ENCODE results near the gene KRT72.

The KRT72 gene

DNA sequence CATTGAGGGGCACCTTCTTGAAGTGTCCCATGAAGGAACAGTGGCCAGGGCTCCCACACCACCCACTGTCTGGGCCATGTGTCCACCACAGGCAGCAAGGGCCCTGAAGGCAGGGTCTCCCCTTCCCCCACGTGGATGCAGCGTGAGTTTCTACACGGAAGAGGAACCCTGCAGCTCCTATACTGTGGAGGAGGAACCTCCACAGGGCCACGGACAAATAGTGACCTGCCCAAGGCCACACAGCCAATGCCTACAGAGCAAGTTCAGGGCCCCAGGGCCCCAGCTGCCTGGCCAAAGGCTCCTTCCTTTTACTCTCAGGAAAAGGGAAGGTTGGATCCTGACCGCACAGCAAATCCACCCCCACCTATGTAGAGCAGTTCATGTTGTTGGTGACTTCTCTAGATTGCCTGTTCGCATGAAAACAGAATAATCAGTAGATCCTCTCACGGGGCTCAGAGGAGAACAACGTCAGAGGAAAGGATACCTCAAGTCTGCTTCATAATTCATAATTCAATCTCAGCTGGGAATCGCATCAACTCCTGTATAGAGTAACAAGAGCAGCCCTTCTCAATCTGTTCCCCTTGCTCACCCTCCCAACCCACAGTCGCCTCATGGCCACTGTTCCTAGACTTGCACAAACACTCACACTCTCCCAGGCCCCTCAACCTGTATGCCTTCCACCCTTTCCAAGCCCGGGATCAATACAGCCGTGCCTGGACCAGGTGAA lies 28.2 kb upstream of the KRT72 start:
- DNase-seq = no peak

DNA sequence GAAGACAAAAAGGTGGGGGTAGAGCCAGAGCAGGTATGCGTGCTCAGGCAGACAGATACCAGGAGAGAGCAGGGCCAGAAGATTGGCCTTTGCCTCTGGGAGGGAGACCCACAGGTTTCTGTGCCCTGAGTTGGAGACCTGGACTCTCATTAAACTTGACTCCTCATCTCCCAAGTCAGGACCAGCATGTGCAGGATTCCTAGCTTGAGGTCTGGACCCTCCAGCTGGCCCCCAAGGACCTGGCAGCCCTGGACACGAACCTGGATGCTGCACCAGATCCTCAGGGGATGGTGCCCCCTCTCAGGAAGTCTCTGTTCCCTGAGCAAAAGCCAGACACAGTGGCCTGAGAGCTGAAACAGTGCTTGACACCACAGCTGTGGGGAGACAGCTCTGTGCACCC lies 27.6 kb upstream of the KRT72 start:
- DNase-seq = no peak

DNA sequence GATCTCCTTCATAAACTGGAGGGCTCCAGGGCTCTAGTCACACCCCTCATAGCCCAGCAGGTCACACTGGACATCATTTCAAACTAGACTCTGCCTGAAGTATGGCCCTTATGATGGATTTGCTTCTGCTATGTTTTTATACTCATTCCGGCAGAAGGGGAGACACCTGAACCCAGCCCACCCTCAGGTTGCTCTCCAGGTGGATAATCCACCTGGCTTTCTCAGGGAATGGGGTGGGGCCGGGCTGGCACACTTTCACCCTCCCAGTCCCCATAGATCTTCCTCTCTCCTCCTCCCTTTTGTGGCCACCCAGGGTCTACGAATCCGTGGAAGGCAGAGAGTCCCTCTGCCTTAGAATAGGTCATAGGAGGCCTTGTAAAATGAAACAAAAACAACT lies 26.8 kb upstream of the KRT72 start:
- DNase-seq = no peak

DNA sequence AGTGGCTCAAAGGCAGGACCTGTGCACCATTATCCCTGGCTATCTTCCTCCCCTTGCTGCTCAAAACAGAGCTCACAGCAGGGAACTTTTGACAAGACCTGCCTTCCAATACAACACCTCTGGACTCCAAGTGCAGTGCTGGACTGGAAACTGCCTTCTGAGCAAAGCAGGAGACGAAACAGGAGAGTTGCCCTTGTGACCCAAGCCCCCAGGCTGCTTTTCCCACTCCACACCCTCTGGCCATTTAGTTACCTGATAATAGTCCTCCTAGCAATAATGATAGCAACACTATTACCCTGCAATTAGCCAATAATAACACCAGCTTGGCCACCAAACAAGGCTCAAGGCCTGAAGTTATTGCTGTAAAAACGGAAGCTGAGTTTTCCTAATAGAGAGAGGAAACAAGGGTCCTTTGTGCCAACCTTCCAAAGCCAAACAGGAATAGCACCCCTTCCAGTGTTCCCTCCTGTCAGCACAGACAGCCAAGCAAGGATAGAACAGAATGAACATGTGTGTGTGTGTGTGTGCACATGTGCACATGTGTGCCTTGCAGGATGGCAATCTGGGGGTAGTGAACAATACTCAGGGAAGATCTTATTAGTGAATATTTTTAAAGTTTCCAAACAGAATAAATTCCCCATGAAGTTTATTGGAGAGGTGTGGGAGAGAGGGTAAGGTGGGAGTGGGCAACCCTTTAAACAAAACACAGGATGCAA lies 26.3 kb upstream of the KRT72 start:
- no peak for DNase-seq

DNA sequence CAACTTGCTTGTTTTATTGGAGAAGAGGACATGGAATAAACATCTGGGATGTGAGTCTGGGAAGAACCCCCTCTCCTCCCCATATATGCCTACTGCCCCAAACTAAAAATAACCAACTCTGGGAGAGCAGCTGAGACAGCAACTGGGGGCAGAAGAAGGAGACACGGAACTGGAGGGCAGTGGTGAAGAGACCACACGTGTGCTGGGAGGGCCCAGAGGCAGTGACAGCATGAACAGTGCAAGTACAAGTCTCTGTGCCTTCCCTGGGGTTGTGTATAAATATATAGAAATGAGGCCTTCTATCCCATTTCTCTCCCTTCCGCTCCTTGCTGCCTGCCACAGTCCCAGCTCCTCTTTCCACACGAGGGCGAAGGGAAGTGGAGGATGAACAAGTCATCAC lies 21.1 kb upstream of the KRT72 start:
- DNase-seq = no peak

DNA sequence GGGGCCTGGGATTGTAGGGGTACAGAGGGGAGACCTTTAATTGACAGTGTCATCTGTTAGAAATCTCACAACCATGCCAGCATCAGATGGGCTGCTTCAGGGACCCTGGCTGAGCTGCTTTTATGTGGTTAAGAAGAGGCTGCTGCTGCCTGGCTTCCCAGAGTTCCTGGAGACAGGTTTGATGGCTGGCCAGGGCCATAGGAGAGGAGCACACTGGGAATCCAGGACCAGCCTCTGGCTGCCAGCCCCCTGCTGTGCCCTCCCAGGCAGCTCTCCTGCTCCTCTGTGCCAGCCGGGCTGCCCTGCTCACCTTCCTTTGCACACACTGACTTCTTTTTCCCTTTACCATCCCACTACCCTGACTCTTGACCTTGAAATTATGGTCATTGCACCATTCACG lies 17.6 kb upstream of the KRT72 start:
- no peak for DNase-seq

DNA sequence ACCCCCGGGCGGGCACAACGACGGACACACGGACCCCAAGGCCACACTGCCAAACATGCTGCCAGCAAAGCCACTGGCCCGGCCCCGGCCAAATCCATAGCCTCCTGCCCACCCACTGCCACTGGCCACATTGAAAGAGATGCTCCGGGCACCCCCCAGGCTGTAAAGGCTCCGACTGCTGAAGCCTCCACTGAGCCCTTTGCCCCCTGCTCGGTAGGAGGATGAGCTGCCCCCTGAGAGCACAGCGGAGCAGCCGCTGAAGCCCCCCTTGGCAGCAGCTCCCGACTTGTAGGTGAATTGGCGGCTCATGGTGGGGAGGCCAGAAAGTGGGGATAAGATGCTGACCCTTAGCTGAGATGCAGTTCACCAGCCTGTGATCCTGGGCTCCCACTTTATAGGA lies 17.0 kb upstream of the KRT72 start, which contains the start of gene KRT73:
Gene KRT73, minus strand, starts transcription at position 344 of the 400 bp plus-strand sequence. Its CDS starts 35 bp downstream, at position 309.
- DNase-seq = no peak

DNA sequence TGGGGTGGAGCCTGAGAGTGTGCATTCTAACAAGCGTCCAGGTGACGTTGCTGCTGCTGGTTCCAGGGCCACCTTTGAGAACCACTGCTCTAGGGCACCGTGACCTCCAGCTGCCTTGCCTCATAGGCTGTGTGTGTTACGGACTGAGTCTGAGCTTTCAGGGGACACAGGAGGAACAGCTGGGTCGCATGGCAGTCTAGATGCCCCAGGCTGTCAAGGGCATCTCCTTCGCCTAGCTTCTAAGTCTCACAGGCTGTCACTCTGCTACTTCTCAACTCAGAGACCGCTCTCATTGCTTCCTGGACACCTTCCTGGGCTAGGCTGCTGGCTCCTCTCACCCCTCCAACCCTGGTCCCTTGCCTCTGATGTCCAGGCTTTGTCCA lies 16.1 kb upstream of the KRT72 start:
- no peak for DNase-seq

DNA sequence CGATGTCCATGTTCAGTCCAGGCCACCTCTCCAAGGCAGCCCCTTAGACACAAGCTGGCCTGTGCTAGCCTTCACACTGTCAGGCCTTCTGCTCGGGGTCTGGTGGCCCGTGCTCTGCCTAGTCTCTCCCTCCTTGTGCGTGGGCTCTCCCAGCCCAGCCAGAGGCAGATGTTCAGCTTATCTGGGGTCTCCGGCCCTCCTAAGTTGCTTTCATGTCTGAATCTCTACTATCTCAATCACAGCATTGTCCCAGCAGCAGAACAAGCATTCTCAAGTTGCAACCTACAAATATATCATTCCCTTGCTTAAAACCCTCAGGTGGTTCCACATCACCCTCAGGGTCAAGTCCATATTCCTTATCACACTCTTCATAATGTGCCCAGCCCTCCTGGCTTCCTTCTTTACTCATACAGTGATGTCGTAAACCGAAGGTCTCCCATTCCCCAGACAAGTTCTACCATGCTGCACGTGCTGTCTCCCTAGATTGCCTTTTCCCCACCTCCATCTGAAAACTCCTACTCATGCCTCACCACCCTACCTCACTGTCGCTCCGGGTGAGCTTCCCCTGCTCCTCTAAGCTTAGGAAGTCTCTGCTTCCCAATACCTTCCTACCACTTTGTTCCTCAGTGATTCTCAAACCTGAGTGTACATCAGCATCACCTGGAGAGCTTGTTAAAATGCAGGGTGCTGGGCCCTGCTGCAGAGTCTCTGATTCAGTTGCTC lies 15.6 kb upstream of the KRT72 start:
- DNase-seq = no peak

DNA sequence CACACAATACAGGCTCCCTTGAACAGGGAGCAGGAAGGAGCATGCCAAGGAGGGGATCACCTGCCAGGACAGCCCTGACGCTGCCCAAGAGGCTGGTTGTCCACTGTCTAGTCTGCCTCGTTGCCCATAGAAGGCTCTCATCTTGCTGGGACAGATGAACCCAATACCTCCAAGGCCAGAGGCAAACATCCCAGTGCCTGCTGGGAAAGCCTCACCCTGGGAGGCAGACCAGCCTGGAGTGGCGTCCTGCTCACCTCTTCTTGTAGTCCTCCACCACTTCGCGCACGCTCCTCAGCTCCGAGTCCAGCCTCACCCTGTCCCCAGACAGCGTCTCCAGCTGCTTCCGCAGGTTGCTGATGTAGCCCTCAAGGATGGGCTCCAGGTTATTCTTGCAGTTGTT lies 14.6 kb upstream of the KRT72 start:
- no peak for DNase-seq

DNA sequence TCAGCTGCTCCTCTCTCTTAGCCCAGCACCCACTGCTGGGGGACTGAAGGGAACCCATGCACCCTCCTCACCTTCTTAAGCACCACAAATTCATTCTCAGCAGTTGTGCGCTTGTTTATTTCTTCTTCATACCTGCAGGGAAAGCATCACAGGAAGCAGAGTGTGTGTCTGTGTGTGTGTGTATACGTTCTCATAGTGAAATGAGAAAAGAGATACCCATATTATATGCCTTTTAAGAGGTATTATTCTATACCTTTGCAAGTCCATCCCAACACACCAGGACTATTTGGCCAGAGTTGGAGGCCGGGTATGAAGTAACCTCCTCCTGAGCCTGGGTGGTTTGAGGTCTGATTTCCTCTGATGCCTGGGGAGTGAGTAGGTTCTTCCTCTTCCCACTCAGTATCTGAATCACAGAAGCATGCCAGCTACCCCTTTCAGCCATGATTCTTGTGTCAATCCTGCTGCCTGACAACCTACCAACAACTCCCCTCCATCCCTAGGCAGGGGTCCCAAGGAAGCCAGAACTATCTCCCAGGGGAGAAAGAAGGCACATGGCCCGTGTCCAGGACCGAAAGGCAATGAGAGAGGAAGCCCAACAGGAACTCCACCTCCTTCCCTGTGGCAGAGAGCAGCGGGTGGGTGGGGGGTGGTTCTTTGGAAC lies 14.1 kb upstream of the KRT72 start:
- DNase-seq = no peak

DNA sequence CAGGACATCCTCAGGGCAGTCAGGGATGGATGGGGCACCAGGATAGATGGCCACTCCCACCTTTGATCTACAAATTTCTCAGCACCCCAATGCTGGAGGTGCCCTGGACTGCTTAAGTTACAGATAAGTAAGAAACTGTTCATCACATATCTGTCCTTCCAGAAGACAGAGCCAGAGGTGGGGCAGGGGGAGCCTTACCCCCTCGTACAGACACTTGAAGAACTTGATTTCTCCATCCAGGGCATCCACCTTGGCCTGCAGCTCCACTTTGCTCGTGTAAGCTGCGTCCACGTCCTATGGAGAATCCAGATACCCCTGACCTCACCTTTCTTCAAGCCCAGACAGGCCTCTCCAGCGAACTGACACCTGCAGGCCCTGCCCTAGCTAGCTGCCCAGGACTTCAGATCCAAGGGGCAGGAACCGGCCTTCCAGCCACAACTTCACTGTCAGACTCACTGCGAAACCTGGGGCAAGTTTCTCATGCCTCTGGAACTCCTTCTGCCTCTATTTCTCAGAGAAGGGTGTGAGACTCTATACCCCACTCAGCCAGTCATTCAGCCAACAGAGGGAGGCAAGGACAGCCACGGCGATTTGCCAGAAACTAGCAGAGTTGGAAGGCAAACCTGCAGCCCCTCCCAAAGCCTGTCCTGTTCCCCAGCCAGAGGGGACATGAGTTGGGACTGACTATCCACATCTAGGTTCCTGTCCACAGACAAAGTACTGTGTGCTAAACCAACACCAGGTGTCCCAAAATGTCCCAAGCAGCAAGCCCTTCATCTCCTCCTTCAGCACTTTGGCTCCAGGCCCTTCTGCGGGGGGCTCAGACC lies 13.3 kb upstream of the KRT72 start:
- DNase-seq = no peak

DNA sequence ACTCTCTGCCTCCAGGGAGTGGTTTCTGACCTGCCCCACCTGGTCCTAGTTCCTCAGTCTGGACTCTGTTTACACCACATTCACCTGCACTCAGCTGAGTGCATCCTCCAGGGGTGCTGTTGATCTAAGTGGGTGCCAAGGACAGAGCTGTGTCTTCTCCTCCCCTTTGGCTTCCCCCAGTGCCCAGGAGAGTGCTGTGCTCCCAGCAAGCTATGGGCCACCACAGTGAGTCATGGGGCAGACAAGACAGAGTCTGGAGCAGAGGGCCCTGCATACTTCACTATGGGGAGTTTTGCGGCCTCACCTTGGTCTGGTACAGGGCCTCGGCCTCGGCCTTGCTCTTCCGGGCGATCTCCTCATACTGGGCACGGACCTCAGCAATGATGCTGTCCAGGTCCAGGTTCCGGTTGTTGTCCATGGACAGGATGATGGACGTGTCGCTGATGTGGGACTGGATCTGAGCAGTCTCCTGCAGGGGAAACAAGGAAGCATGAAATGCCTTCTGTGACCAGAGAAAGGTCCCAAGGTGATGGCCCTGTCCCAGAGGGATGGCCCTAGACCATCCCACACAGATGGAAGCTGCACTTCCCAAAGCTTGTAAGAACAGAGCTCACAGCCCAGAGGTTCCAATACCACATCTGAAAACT lies 12.2 kb upstream of the KRT72 start:
- DNase-seq = no peak

DNA sequence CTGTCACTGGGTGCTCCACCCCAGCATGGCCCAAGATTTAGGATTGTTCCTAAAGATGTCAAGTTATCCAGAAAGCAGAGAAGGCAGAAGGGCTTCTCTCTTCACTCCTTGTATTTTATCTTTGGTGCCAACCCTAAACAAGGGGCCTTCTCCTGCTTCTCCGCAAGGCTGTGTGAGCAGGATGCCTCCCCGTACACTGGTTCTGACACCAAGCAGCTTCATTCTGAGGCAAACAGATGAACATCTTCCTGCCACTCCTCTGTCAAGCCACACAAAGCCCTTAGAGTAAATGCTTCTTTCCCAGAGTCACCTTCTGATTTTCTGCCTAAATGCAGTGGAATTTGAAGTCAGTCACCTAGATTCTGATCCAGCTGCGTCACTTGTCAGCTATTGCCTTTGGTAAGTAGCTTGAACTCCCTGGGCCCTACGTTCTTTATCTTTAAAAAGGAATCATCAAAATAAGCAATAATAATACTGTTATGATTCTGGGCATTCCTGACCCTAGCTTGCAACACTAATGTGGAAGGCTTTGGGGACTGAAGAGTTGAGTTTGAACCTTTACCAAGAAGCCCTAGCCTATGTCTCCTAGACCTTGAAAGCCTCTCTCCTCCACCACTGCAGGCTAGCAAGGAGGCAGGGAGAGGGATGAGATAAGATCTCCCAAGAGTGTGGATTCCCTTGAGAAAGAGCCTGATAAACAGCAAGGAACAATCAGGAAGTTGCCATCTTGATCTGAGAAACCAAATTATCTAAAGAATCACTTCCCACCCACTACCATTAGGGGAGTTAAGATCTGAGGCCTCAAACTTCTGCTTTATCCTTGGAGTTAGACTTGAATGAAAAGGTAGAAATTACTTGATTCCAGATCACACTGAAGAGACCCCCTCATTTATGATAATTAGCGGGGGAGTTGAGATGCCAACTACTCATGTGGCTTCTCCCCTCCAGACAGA lies 11.4 kb upstream of the KRT72 start:
- DNase-seq = no peak

DNA sequence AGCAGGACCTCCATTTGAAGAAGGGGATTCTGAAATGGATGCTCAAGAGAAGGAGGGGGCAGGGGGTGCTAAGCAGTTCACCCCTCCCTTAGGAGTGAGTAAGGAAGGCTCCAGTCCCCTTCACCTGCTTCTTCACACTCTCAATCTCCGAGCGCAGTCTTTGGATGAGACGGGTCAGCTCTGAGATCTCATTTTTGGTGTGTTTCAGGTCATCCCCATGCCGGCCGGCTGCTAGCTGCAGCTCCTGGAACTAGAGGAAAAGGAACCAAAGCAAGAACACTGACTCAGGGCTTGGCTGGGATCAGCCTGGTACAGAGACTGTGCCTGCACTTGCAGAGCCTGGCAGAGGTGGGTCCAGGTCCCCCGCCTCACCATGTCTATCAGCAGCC lies 9.8 kb upstream of the KRT72 start:
- no peak for DNase-seq

DNA sequence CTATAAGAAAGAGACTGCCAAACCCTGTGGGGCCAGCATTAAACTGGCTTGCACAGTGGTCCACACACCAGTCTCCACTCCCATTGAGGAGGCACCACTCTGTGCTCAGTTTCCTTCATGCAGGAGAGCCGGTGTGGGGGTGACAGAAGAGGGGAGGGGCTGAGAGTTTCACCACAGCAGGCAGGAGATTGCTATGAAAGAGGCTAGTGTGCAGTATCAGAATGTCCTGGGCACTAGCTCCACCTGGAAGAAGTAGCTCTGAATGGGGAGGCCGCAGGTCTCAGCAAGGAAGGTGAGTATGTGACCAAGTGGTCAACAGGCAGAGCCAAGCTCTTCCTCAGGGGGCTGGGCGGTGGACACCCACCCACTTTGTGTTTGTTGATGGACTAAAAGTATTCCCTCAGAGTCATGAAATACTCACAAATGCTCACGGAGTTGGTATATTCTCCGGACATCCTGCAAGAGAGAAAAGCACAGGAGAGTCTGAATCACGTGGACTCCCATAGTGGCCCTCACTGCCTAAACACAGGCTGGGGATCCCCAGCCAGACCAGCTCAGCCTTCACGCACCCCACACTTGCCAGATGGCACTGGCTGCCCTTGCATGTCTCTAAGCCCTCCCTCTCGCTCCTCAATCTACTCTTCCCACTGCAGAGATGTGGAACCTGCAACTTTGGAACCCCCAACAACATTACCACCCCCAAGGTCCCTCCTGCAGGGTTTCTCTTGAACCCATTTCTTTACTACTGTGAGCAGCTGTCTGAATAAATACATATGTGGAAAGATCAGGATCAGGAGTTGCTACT lies 7.8 kb upstream of the KRT72 start:
- DNase-seq = no peak

DNA sequence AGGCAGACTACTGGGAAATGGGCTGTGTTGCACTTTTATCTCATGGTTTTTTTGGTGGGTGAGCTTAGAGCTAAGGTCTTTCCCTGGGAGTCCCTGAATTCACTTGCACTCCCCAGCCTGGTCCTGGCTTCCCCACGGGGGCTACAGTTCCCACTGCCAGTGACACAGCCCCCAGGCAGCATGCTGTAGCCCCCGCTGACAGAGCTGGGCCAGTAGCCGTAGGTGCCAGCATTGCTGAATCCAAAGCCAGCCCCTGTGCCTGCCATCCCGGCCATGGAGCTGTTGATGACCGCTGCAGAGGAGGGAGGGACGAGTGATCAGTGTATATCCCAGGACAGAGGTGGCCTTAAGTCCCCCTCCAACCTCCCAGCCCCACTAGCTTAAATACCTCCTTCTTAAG lies 6.9 kb upstream of the KRT72 start:
- no peak for DNase-seq

DNA sequence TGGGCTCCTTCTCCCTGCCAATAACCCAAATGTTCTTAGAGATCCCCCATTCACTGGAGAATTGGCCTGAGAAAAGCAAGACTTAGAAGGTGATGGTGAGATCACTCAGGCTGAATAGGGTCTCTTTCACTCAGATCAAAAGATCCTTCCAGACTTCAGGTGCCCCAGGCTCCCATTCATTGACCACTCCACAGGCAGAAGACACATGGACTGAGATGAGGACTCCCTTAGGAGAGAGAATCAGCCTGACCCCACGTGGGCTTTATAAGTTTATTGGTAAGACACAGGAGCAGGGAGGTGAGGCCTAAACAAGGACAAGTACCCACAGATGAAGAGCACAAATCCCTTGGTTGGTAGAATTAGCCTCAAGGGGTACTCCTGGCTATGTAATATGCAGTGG lies 6.1 kb upstream of the KRT72 start:
- DNase-seq = no peak

DNA sequence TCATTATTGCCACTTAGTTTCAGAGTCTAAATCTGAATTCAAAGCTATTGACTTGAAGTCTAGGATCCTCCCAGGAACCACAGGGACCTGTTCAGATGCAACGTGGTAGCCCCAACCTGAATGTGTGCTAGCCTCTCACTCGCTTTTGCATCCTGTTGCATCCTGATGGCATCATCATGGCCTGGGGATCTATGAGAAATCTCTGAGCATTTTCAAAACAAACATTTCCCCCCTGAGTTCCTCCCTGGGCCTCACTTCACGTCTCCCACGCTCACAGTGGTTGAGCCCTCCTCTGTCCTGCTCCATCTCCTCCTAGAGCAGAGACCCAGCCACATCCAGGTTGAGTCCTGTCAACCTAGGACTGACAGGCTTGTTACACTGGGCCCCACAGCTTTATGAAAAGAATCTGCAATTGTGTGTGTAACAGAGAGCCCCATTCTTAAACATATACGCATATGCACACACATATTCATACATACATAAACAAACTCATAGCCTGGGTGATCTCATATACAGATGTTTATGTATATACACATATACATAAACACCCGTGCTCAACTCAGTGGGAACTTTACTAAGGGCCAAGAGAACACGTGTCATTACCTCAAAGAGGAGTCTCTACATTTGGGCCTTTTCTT lies 5.4 kb upstream of the KRT72 start:
- no peak for DNase-seq

DNA sequence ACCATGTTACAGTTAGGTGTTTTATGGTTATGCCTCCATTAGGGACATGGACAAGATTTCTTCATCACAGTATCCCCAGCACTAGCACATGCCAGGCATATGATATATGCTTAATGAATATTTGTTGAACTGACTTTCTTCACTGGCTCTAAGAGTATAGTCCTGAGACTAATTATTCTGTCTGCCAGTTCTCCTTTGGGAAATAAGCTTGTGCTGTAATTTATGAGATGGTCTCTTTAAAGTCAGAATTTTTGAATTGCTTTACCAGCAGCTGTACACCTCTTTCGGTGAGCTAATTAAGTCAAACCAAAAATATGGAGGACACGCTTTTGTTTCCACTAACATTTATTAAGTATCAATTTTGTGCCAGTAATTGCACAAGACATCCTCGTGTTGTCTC lies 4.8 kb upstream of the KRT72 start:
- DNase-seq = no peak

All from NCI-H2107 (cell line).